ENCODE measurements around the gene ANKRD2.
A peak's percentile ranks its signal among the peaks of the same experiment; 100 is the strongest.
"Not testable (repeated sequence)": the region's sequence is repeated elsewhere in the genome, so short reads cannot be mapped to it uniquely, and the experiment has no call there.

ANKRD2 gene

DNA sequence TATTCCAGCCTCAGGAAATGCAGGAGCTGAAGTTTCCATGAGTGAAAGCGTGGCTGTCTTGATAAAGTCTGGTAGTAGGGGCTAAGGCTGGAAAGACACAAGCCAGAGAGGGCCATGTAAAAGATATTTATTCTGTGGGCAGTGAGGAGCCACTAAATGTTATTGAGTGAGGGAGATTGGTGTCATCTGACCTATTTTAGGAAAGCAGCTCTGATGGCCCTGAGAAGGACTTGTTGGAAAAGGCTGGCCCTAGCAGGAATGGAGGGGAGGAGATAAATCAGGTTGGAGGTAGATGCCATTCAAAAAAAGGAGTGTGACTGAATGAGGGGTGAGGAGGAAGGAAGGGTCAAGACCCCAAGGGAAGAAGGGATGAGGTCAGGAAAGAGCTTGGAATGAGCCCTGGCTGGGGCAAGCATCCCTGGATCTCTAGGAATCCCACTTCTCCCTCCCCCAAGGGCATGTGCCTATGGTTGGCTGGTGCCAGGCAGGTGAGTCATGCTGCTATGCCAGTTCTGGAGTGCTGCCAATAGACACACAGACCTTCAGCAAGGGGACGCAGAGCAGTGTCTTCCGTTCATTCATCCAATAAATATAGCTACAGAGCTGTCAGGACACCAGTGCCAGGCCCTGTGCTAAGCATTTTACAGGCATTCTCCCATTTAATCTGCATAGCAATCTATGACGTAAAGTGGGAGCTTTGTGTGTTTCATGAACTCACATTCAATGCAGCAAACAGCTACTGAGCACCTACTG, 2.0 kb downstream of the ANKRD2 start:
- DNase-seq = no peak

DNA sequence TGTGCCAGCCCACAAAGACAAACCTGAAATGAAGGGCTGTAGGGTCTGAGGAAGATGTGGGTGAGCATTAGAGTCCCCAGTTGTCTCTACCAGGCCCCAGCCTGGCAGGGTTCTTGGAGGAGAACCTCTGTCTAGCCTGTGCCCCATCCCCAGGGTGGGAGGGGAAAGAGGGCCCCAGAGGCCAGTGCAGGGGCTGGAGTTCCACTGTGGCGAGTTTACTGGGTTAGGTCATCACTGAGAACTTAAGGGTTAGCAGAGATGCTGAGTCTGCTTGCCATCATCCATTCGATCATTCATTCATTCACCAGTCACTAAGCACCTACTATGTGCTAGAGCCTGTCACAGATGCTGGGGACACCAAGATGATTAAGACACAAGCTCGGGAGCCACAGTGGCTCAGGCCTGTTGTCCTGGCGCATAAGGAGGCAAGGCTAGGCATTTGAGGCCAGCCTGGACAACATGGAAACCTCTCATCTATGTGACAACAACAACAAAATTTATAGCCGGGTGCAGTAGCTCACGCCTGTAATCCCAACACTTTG, 2.6 kb downstream of the ANKRD2 start:
- no peak for DNase-seq

DNA sequence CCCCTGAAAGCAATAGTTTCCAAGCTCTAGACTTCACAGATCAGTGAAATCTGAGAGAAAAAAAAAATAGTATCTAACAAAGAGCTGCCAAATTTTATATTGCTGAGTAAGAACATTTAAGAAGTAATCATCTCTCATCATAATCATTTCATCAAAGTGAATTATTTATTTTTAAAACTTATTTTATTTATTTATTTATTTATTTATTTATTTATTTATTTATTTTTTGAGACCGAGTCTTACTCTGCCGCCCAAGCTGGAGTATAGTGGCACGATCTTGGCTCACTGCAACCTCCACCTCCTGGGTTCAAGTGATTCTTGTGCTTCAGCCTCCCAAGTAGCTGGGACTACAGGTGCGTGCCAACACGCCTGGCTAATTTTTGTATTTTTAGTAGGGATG, 3.9 kb downstream of the ANKRD2 start:
- not testable (repeated sequence) for DNase-seq

DNA sequence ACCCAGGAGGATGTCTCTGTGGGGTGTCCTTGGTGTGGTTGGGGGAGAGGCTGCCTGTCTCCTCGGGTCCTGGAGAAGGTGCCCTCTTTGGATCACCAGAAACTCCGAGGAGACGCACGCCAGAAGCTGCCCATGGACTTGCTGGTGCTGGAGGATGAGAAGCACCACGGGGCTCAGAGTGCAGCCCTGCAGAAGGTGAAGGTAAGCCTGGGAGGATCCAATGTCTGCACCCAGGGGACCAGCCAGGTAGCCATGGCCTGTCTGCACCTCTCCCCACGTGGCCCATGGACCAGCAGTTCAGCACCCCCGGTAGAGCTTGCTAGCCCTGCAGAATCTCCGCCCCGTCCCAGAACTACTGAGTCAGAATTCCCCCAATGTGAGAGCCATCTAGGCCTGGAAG, 5.1 kb downstream of the ANKRD2 start:
- no peak for DNase-seq

DNA sequence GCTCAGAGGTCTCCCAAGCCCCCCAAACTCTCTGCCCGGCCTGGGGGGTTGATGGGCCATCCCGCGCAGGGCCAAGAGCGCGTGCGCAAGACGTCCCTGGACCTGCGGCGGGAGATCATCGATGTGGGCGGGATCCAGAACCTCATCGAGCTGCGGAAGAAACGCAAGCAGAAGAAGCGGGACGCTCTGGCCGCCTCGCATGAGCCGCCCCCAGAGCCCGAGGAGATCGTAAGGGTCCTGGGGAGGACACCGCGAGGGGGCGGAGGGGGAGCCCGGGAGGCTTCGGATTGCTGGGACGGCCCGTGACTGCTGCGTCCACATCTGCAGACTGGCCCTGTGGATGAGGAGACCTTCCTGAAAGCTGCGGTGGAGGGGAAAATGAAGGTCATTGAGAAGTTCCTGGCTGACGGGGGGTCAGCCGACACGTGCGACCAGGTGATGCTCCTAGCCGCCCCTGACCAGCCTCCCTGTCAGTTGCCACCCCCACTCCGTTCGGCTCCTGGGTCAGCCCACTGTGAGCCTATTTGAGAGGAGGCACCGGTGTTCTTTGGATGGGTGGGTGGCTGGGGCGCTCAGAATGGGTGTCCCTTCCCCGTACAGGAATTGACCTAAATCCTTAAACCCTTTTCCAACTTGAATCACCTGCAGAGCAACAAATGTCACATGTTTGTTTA, 5.7 kb downstream of the ANKRD2 start:
- no peak for DNase-seq

DNA sequence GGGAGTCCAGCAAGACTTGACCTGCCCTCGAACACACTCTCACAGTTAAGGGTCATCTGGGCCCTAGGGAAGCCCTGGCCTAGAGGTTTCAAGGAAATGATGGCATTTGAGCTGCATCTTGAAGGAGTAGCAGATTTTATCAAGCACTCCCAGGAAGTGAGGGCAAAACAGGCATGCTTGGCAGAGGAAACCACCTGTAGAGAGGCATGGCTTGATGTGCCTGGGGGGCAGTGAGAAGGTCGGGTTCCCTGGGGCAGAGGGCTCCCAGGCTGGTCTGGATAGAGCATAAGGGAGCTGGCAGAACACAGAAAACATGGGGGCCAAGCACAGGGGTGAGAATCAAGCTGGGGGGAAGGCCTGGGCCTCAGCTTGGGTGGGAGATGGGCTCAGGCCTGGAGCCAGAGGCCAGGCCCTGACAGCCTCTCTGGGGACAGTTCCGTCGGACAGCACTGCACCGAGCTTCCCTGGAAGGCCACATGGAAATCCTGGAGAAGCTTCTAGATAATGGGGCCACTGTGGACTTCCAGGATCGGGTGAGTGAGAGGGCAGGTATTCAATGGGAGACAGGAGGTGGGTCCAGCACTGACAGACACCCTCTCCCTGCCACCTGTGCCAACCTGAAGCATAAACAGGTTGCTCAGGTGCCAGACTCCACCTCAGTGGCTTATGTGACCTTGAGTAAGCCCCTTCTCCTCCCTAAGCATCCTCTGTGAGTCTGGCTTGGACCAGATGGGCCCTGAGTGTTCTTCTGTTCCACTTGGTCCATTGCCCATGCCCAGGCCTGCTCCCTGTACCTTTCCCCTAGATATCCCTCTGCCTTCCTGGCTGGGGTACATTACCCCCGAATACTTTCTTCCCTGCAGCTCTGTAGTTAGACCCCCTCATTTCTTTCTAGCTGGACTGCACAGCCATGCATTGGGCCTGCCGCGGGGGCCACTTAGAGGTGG, 8.1 kb downstream of the ANKRD2 start:
- no peak for DNase-seq

DNA sequence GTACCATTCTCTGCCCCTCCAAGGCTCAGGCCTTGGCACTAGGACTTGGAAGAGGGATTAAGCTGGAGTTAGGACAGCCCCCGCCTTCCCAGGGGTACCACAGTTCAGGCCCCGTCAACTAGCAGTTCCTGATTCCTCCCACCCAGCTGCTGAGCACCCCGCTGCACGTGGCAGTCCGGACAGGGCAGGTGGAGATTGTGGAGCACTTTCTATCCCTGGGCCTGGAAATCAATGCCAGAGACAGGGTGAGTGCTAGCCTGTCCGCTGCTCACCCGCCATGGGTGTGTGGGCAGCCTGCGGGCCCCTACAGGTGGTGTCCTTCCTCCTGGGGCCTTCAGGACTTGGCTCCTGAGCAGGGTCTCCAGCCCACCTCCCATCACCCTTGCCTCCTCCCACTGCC, 9.6 kb downstream of the ANKRD2 start:
- no peak for DNase-seq

DNA sequence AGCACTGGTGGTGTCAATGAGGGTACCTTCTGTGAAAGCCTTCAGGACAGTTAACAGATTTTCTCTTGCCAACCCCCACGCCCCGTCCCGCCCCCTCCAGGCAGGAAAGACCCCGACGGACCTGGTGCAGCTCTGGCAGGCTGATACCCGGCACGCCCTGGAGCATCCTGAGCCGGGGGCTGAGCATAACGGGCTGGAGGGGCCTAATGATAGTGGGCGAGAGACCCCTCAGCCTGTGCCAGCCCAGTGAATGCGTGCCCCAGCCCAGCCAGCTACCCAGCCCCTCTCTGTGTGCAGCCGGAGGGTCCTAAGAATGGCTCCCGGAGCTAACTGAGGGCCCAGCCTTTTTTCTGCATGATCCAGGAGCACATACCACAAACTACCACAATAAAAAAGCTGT, 10.9 kb downstream of the ANKRD2 start:
- no peak for DNase-seq

DNA sequence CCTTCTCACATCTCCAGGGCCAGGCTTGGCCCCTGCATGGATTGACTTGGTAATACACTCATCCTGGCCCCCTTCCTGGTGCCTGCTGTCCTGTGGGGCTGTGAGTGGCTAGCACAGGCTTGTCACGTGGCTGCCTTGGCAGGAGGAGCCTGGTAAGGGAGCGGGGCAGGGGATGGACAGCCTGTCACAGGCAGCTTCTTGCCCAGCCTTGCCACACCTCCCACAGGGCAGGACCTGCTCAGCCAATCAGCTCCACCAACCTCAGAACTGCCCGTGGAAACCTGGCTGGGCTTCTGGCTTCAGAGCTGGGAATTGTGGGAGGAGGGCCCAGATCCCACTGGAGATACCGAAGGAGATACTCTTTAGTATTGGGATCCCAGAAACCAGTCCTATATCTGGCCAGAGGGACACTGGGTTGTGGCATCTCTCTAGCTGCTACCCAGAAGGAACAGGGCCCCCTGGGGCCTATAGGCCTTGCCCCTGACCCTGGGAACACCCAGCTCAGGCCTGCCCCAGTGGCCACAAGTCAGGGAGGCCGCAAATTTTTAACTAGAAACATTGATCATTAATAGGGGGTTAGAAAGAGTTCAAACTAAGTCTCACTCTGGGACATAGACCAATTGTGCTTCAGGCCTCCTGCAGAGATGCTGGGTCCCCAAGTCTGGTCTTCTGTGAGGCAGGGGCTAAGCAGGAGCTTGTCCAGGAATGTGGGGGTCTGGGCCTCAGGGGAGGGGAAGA, 11.7 kb downstream of the ANKRD2 start, which contains the start of gene HOGA1:
Gene HOGA1, plus strand, starts transcription at position 330 of the 738 bp plus-strand sequence. Its CDS starts 315 bp downstream, at position 645.
- DNase-seq = no peak

DNA sequence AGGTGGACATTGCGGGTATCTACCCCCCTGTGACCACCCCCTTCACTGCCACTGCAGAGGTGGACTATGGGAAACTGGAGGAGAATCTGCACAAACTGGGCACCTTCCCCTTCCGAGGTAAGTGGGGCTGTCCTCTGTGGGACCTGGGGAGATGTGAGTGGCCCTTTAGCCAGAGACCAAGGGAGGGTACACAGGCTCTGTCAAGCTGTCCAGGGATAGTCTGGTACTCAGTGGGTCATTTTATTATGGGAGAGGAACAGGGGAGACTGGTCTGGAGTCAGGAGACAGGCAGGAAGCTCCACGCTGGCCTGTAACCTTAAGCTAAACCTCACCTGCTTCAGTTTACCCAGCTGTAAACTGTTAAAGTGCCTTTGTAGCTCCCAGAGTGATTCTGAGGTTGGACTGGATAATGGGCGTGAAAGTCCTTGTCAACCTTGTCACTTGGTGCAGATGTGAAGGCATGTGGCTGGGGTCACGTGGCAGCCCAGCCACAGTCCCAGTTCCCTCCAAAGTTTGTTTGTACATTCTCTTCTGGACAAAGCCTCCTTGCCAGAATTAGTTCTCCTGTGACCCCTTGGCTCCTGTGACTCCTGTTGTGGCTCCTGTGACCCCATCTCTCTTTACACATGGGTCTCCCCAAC, 12.3 kb downstream of the ANKRD2 start:
- DNase-seq = no peak

DNA sequence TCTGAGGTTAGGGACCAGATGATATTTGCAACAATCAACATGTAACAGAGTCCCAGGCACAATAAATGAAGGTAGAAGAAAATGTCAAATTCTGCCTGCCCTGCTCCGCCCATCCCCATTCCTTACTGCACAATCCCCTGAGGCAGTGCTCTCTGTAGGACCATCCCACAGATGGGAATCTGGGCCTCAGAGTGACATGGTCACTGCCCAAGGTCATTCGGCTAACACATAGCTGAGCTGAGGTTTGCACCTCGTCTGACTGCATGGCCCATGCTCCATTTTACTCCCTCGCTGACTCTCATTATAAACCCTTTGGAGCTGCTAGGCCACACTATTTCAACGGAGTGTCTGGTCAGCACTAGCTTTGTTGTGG, 12.8 kb downstream of the ANKRD2 start:
- DNase-seq = no peak

DNA sequence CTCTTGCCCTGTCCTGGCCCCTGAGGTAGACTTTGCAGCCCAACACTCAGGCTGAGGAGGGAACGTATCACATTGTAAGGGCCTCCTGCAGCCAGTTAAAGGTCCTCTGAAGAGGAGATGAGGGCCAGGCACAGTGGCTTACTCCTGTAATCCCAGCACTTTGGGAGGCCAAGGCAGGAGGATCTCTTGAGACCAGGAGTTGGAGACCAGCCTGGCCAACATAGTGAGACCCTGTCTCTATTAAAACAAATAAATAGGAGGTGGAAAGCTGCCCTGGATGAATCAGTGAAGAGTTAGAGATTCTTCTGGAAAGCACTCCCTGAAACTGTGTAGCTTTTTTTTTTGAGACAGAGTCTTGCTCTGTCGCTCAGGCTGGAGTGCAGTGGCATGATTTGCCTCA, 14.6 kb downstream of the ANKRD2 start:
- DNase-seq = no peak

DNA sequence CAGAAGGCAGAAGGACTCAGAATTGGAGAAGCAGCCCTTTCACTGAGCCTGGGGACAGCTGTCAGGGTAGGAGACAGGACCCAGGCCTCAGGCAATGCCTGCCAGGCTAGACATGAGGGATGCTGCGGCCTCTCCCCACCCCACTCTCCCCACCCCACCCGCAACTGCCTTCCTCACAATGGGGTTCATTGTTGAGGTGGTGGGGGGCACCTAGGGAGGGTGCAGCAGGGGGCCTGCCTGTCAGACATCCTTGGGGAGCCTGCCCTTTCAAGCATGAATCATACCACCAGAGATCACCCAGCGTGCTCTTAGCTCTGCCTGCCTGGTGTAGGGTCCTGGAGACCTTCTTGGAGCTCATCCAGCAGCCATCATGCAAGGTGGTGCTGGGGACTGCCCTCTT, 16.9 kb downstream of the ANKRD2 start, which contains the start of gene C10orf62:
Gene C10orf62, plus strand, starts transcription at position 243 of the 400 bp plus-strand sequence. CDS start 177 bp downstream, outside the sequence.
- DNase-seq = no peak

DNA sequence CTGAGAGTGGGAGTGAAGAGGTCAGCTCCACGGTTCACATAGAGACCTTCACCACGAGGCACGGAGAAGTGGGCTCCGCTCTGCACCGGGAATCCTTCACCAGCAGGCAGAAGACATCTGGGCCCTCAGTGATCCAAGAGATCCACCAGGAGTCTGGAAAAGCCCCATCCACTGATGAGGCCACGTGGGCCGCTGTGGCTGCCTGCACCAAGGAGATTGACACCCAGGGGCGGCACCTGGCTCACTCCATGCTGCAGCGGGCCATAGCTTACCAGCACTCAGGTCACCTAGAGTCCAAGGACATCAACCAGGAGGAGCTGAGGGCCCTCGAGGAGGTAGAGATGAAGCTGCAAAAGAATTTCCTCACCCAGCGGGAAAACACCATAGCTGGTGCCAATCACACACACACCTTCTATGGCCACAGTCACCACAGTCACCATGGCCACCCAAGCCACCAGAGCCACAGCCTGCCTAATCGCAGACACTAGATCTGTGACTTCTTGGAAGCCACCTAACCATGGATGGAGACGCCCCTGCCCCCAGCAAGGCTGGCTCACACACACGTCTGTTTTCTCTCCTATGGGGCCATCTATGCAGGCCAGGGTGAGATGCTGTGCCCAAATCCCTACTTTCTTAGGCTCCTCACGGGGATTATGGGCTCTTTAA, 17.6 kb downstream of the ANKRD2 start:
- peak; percentile 2 for DNase-seq

DNA sequence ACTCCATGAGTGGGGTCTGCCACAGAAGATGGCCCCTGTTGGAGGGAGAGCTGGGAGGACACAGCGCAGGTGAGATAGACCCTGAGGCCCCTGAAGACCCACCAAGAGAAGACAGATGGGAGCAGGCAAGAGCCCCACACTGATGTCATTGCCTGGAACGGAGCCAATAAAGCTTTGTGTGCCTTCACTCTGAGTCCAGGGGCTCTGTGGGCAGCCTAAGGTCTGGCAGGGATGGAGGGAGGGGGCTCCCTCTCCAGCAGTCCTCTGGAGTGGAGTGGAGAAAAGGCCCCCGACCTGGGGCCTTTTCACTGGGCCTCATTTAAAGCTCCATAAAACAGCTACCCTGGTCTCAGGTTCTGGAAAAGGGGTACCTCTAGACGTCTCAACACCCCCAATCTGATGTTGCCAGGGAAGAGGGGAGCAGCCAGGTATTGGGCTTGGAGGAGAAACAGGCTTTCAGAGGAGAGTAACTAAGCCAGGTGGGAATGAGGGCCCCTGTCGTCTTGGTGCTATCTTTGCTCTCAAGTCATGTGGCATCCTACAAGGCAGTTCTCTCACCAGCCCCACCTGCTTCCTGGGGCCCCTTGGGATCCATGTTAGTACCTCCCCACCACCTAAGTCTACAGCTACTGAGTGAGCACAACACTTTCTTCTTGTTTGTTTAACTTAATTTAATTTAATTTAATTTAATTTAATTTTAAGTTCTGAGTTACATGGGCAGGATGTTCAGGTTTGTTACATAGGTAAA, 18.3 kb downstream of the ANKRD2 start:
- no peak for DNase-seq

DNA sequence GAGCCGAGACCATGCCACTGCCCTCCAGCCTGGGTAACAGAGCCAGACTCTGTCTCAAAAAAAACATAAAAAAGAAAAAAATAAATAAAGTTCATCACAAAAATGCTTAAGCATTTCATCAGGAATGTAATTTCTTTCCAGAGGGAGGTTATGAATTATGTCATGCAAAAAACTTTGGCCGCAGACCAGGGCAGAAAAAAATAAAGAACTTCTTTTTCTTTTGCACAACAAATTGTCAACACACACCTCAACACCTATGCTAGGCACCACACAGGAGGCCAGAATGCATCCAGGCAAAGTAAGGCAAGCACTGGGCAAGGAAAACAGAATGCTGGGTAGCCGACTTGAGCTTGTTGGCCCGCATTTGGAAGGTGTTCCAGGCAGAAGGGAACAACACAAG, 20.8 kb downstream of the ANKRD2 start:
- DNase-seq = no peak

DNA sequence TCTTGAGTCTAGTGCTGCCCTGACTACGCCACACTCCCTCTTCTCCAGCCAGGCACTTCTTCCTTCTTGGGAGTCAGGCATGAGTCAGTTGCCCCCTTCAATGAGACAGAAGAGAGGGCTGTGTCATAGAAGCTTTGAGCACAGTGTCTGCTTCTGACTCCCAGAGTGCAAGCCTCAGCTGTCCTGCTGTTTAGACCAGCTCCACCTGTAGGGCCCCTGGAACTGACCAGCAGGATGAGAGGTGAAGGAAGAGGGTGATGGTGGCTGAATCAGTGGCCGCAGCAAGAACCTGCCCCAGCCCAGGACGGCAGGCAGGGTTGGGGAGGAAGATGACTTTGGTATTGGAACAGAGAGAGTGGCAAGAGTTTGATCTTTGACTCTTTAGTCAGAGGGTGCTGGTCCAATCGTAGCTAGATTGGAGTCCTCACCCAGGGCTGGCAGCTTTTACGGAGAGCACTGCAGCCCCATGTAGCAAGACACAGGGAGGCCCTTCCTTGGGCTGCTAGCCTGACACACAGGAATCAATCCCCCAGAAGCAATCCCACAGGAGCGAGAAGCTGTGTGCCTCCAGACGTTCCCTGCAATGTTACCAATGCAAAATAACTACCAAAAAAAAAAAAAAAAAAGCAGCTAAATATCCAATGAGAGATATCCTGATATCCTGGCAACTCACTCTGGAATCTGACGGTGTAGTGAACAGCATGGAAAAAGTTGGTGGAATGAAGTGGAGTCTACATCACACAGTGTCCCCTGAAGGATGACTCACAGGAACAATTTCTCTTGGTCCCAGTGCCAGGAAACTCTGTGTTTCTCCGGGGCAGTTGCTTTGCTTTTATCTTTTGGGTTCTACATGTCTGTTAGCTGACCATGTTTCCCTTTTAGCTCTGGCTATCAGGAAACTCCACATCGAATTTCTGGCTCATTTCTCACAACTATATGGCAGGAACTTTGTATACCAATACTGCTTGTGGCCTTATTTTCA, 23.8 kb downstream of the ANKRD2 start:
- no peak for DNase-seq

DNA sequence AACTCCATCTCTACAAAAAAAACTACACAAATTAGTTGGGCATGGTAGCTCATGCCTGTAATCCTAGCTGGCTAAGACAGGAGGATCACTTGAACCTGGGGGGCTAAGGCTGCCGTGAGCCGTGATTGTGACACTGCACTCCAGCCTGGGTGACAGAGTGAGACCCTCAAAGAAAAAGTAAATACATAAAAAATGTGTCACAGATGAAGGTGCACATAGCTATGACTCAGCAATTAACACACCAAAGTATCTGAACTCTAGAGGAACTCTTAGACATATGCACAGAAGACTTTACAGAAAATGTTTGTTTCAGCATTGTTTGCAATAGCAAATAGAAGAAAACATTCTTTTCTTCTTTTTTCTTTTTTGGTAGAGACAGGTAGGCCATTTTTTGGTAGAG, 25.2 kb downstream of the ANKRD2 start:
- DNase-seq = no peak
